IMR-90 (cell line): ENCODE data around the gene ZNF785. TPM values are rescaled to one million over a fixed set of nuclear protein-coding genes. Genes with fewer than 3 reads are reported as not detected.

ENCODE experiments used
- ATAC-seq: fragments of 200-7000 bp; cut with Tn5 transposase; 2 replicates; pipeline ENCODE4 v1.9.1; 2020; ENCODE audit warnings: low read depth, mild to moderate bottlenecking, moderate library complexity
- BruUV-seq: library from RNA; stranded (reverse); fragments of 400-500 nt; replicated peaks from 2 replicates; lab custom pipeline; 2021; lab: Mats Ljungman, UMichigan
- CTCF ChIA-PET: fragments of 300-600 bp; formaldehyde crosslinking; extraction: SDS; loops from one replicate; lab custom pipeline; 2021; ENCODE audit warnings: antibody characterized with exemption; lab: Yijun Ruan, JAX
- POLR2A ChIA-PET: fragments of 300-600 bp; sonication (Branson Sonifier 250); formaldehyde crosslinking; loops from one replicate; lab custom pipeline; 2022; ENCODE audit warnings: antibody characterized with exemption; ENCODE audit not compliant: unreplicated experiment; lab: Charles Lee
- DNase-seq: peaks from one replicate; pipeline ENCODE4 v3.0.0; 2013
- H2AFZ ChIP-seq: replicated peaks from 2 replicates; pipeline ENCODE3; 2013; ENCODE audit warnings: low read length, mild to moderate bottlenecking; ENCODE audit not compliant: poor library complexity
- H2AK5ac ChIP-seq: 2 replicates; pipeline ENCODE4 v1.6.1; 2013; ENCODE audit warnings: low read depth, low read length, inconsistent platforms
- H2AK9ac ChIP-seq: replicated peaks from 2 replicates; pipeline ENCODE3; 2013; ENCODE audit warnings: mild to moderate bottlenecking, low read depth, low read length, moderate library complexity; ENCODE audit not compliant: poor library complexity
- H2BK120ac ChIP-seq: 2 replicates; pipeline ENCODE4 v1.6.1; 2013; ENCODE audit warnings: low read depth, low read length, inconsistent platforms
- H2BK15ac ChIP-seq: 3 replicates; pipeline ENCODE4 v1.6.1; 2013; ENCODE audit warnings: low read depth, low read length, inconsistent platforms
- H2BK20ac ChIP-seq: 2 replicates; pipeline ENCODE4 v1.6.1; 2013; ENCODE audit warnings: low read depth, mild to moderate bottlenecking, inconsistent platforms, low read length, moderate library complexity
- H2BK5ac ChIP-seq: 2 replicates; pipeline ENCODE4 v1.6.1; 2013; ENCODE audit warnings: mild to moderate bottlenecking, low read depth, low read length, inconsistent platforms; ENCODE audit not compliant: poor library complexity, severe bottlenecking
- H3K14ac ChIP-seq: replicated peaks from 2 replicates; pipeline ENCODE4 v1.6.1; 2013; ENCODE audit warnings: low read depth, low read length, inconsistent platforms
- H3K18ac ChIP-seq: 2 replicates; pipeline ENCODE4 v1.6.1; 2013; ENCODE audit warnings: low read depth, low read length, control low read depth
- H3K23ac ChIP-seq: 2 replicates; pipeline ENCODE4 v1.6.1; 2013; ENCODE audit warnings: low read depth, low read length, inconsistent platforms
- H3K27ac ChIP-seq: 2 replicates; pipeline ENCODE4 v1.5.1; 2013; ENCODE audit warnings: mild to moderate bottlenecking, control low read depth, low read length; ENCODE audit not compliant: insufficient read depth
- H3K27me3 ChIP-seq: 2 replicates; pipeline ENCODE4 v1.6.1; 2013; ENCODE audit warnings: low read length; ENCODE audit not compliant: control insufficient read depth, insufficient read depth
- H3K36me3 ChIP-seq: 2 replicates; pipeline ENCODE4 v1.6.1; 2013; ENCODE audit warnings: low read length, mixed read lengths; ENCODE audit not compliant: control insufficient read depth, insufficient read depth
- H3K4ac ChIP-seq: 2 replicates; pipeline ENCODE4 v1.6.1; 2013; ENCODE audit warnings: low read depth, low read length, inconsistent platforms
- H3K4me1 ChIP-seq: 2 replicates; pipeline ENCODE4 v1.6.1; 2013; ENCODE audit warnings: low read length, mixed read lengths; ENCODE audit not compliant: control insufficient read depth, insufficient read depth
- H3K4me2 ChIP-seq: 2 replicates; pipeline ENCODE4 v1.6.1; 2013; ENCODE audit warnings: low read depth, mild to moderate bottlenecking, control low read depth, low read length, moderate library complexity
- H3K4me3 ChIP-seq: 2 replicates; pipeline ENCODE4 v1.5.1; 2013; ENCODE audit warnings: low read depth, mild to moderate bottlenecking, control low read depth, low read length, moderate library complexity; ENCODE audit not compliant: insufficient read depth
- H3K56ac ChIP-seq: 2 replicates; pipeline ENCODE4 v1.6.1; 2013; ENCODE audit warnings: low read length, inconsistent platforms; ENCODE audit not compliant: insufficient read depth; ENCODE audit errors: extremely low read depth
- H3K79me1 ChIP-seq, 2 experiments: 2 replicates each; pipeline ENCODE4 v1.6.1; 2013; ENCODE audit warnings: low read length in 2 of 2, inconsistent platforms in 1 of 2, low read depth in 1 of 2
- H3K9ac ChIP-seq: 2 replicates; pipeline ENCODE4 v1.6.1; 2013; ENCODE audit warnings: low read depth, low read length, control low read depth
- H3K9me1 ChIP-seq: 2 replicates; pipeline ENCODE4 v1.6.1; 2013; ENCODE audit warnings: low read length, inconsistent platforms; ENCODE audit not compliant: insufficient read depth
- H3K9me3 ChIP-seq: 2 replicates; pipeline ENCODE4 v1.6.1; 2013; ENCODE audit warnings: low read length; ENCODE audit not compliant: control insufficient read depth, insufficient read depth
- H4K20me1 ChIP-seq: 2 replicates; pipeline ENCODE4 v1.6.1; 2013; ENCODE audit warnings: low read length, inconsistent platforms; ENCODE audit not compliant: insufficient read depth
- H4K5ac ChIP-seq: 2 replicates; pipeline ENCODE4 v1.6.1; 2013; ENCODE audit warnings: mild to moderate bottlenecking, low read depth, low read length, control low read depth
- H4K8ac ChIP-seq, 2 experiments: 2 replicates each; pipeline ENCODE4 v1.6.1; 2013; ENCODE audit warnings: low read depth in 2 of 2, low read length in 2 of 2, control low read depth in 1 of 2, inconsistent platforms in 1 of 2
- H4K91ac ChIP-seq: 2 replicates; pipeline ENCODE4 v1.6.1; 2013; ENCODE audit warnings: low read depth, low read length, inconsistent platforms; ENCODE audit not compliant: insufficient read depth
- BHLHE40 ChIP-seq: fragments of 150-350 bp; IDR thresholded peaks from 2 replicates; pipeline ENCODE4 v1.6.1; 2016; ENCODE audit warnings: mild to moderate bottlenecking, low read depth, low read length
- CEBPB ChIP-seq: IDR thresholded peaks from 2 replicates; pipeline ENCODE4 v1.6.1; 2012; ENCODE audit warnings: low read depth, low read length, improper control_type of control experiment
- CHD1 ChIP-seq: IDR thresholded peaks from 2 replicates; pipeline ENCODE4 v1.6.1; 2012; ENCODE audit warnings: low read depth, low read length, improper control_type of control experiment
- CTCF ChIP-seq: conservative IDR thresholded peaks from 2 replicates; pipeline ENCODE4 v1.5.1; 2012; ENCODE audit warnings: mild to moderate bottlenecking, low read depth, low read length, improper control_type of control experiment
- ELK1 ChIP-seq: fragments of 150-350 bp; IDR thresholded peaks from 2 replicates; pipeline ENCODE4 v1.6.1; 2016; ENCODE audit warnings: low read depth, mild to moderate bottlenecking, low read length, moderate library complexity, borderline replicate concordance
- FOS ChIP-seq: fragments of 150-350 bp; IDR thresholded peaks from 2 replicates; pipeline ENCODE4 v1.6.1; 2016; ENCODE audit warnings: low read depth, low read length
- MAFK ChIP-seq: IDR thresholded peaks from 2 replicates; pipeline ENCODE4 v1.6.1; 2012; ENCODE audit warnings: low read depth, low read length, improper control_type of control experiment
- MAZ ChIP-seq: IDR thresholded peaks from 2 replicates; pipeline ENCODE4 v1.6.1; 2012; ENCODE audit warnings: low read depth, mild to moderate bottlenecking, low read length, improper control_type of control experiment, moderate library complexity, borderline replicate concordance
- MXI1 ChIP-seq: IDR thresholded peaks from 2 replicates; pipeline ENCODE4 v1.6.1; 2012; ENCODE audit warnings: low read depth, mild to moderate bottlenecking, low read length, moderate library complexity, borderline replicate concordance
- NFE2L2 ChIP-seq: fragments of 150-350 bp; IDR thresholded peaks from 2 replicates; pipeline ENCODE4 v1.6.1; 2016; ENCODE audit warnings: low read depth, mild to moderate bottlenecking, low read length
- POLR2A ChIP-seq: IDR thresholded peaks from 2 replicates; pipeline ENCODE4 v1.6.1; 2012; ENCODE audit warnings: mild to moderate bottlenecking, low read depth, low read length
- RAD21 ChIP-seq: IDR thresholded peaks from 2 replicates; pipeline ENCODE4 v1.6.1; 2012; ENCODE audit warnings: low read length, improper control_type of control experiment
- RCOR1 ChIP-seq: IDR thresholded peaks from 2 replicates; pipeline ENCODE4 v1.6.1; 2012; ENCODE audit warnings: mild to moderate bottlenecking, low read length, improper control_type of control experiment; ENCODE audit not compliant: insufficient replicate concordance
- RFX5 ChIP-seq: IDR thresholded peaks from 2 replicates; pipeline ENCODE4 v1.8.0; 2012; ENCODE audit warnings: low read depth, mild to moderate bottlenecking, low read length, moderate library complexity
- SMC3 ChIP-seq: fragments of 150-350 bp; IDR thresholded peaks from 2 replicates; pipeline ENCODE4 v1.6.1; 2016; ENCODE audit warnings: low read depth, mild to moderate bottlenecking, antibody characterized with exemption, low read length, moderate library complexity
- USF2 ChIP-seq: fragments of 150-350 bp; IDR thresholded peaks from 2 replicates; pipeline ENCODE4 v1.6.1; 2017; ENCODE audit warnings: mild to moderate bottlenecking, antibody characterized with exemption, low read length, low read depth
- WGBS, 2 experiments: methylation state at CpG; one replicate each; pipeline versions ENCODE4 v1.1.5 to v1.1.7; 2013; ENCODE audit warnings: missing lambda C conversion rate in 2 of 2; ENCODE audit not compliant: insufficient read length in 1 of 2; ENCODE audit errors: extremely low coverage in 2 of 2; 5-methylcytosine and 5-hydroxymethylcytosine counted together
- dilution Hi-C: fragments of 300-500 bp; cut with HindIII; formaldehyde crosslinking; loops from one replicate; pipeline ENCODE4 v1.14.3; 2018; ENCODE audit warnings: low sequenced_read_pairs; ENCODE audit not compliant: unreplicated experiment
- in situ Hi-C: fragments of 300-500 bp; cut with MboI; formaldehyde crosslinking; loops from 3 replicates; pipeline ENCODE4 v1.14.3; 2019; ENCODE audit warnings: low sequenced_read_pairs, inconsistent platforms, mixed read lengths
- intact Hi-C: fragments of 100-400 bp; cut with micrococcal nuclease; formaldehyde crosslinking; loops from 2 replicates; pipeline ENCODE4 v1.10.0; 2022
- polyA plus RNA-seq, 3 experiments: library from polyadenylated mRNA; depleted of rRNA; stranded (reverse); fragments of >200 nt; gene quantifications; 2 replicates each; pipeline ENCODE4 v1.2.3, GENCODE V29; 2012; ENCODE audit warnings: low replicate concordance in 1 of 3
- total RNA-seq: library from RNA; depleted of rRNA; stranded (reverse); fragments of >200 nt; gene quantifications from 2 replicates; pipeline ENCODE4 v1.2.3, GENCODE V29; 2012

ZNF785 gene
- total and polyA plus RNA-seq, 2 of the 4 experiments (the other 2 are of a cell fraction), result 2.9 to 4.0 TPM

GRCh38 chr16:30574678-30575077 is 10.8 kb downstream of the ZNF785 start:
- Histone ChIP-seq H2BK20ac (no peak overlapping the region), H3K27me3 (no peaks in the 10 kb centered on the region), H3K27ac (no peak overlapping the region), H4K91ac (no peak overlapping the region), H4K8ac (no peak overlapping the region), H2AK5ac (no peak overlapping the region), H3K36me3 (peaks cover 4% of the 10 kb centered on the region), H3K79me1 (peaks cover 5 to 33% of the 10 kb centered on the region in 2 experiments; a peak in 3 of 4 replicates), H4K20me1 (no peaks in the 10 kb centered on the region), H3K4me1 (peaks cover 4% of the 10 kb centered on the region), H3K23ac (no peak overlapping the region), H3K4ac (no peak overlapping the region), H2AK9ac (no peak overlapping the region), H3K14ac (no peak overlapping the region), H2AFZ (no peak overlapping the region), H3K56ac (no peak overlapping the region), H3K18ac (no peak overlapping the region), H2BK15ac (no peak overlapping the region), H3K4me3 (no peak overlapping the region), H2BK120ac (no peak overlapping the region), H3K9me1 (no peaks in the 10 kb centered on the region), H4K5ac (no peak overlapping the region), H3K9me3 (no peaks in the 10 kb centered on the region), H3K4me2 (no peak overlapping the region), H3K9ac (no peak overlapping the region), H2BK5ac (no peak overlapping the region)
- DNase-seq (no peak), ATAC-seq (no peak)
- dilution Hi-C loops, result no loop called here
- CTCF ChIA-PET, result no interaction called here
- intact Hi-C loops, result no loop called here
- no TSS peak for BruUV-seq
- TF ChIP-seq RCOR1, result no peak
- TF ChIP-seq MXI1, result no peak
- no peak for TF ChIP-seq USF2
- TF ChIP-seq NFE2L2, result no peak
- no peak for TF ChIP-seq SMC3
- no peak for TF ChIP-seq RAD21
- TF ChIP-seq BHLHE40, result no peak
- TF ChIP-seq FOS, result no peak
- no peak for TF ChIP-seq CEBPB
- TF ChIP-seq POLR2A, result no peak
- TF ChIP-seq CHD1, result no peak
- TF ChIP-seq RFX5, result no peak
- TF ChIP-seq ELK1, result no peak
- TF ChIP-seq MAFK, result no peak
- TF ChIP-seq CTCF, result no peak
- no peak for TF ChIP-seq MAZ
- POLR2A ChIA-PET, result no interaction called here
- in situ Hi-C loops, result loop anchor here (5.0 kb wide), 1 partner anchor 37 kb away; no protein-coding TSS in a partner anchor
- no CpG with 5 or more reads among the region's 1 CpG for WGBS, 2 experiments
